Vagina (tissue), 2 donors: Measurements from ENCODE around the gene C20orf144. TPM values are rescaled to one million over a fixed set of nuclear protein-coding genes. Genes with fewer than 3 reads are reported as not detected.

Experiments
- DNase-seq, 2 donors: peaks; one replicate each; pipeline ENCODE4 v3.0.0-alpha.2; 2017; ENCODE audit errors: extremely low spot score in 2 of 2
- H3K27ac ChIP-seq: fragments of 200-600 bp; sonication (generic); one replicate; pipeline ENCODE4 v1.5.1; 2019
- H3K27me3 ChIP-seq: fragments of 200-600 bp; sonication (generic); one replicate; pipeline ENCODE4 v1.5.1; 2019
- H3K36me3 ChIP-seq, 2 donors: fragments of 200-600 bp; sonication (generic); one replicate each; pipeline ENCODE4 v1.5.1; 2017 to 2019
- H3K4me1 ChIP-seq: fragments of 200-600 bp; sonication (generic); one replicate; pipeline ENCODE4 v1.5.1; 2019
- H3K4me3 ChIP-seq, 2 donors: fragments of 200-600 bp; sonication (generic); 1 replicate in 1 of 2; 2 replicates in 1 of 2; pipeline ENCODE4 v1.5.1; 2016 to 2019
- H3K9me3 ChIP-seq: fragments of 200-600 bp; sonication (generic); one replicate; pipeline ENCODE4 v1.5.1; 2019
- CTCF ChIP-seq, 3 experiments: fragments of 450-650 bp in 2 of 3; fragments of 200-600 bp in 1 of 3; sonication (generic) in 1 of 3; IDR thresholded peaks; one replicate each; pipeline ENCODE4 v1.5.1; 2017 to 2019; ENCODE audit warnings: antibody characterized with exemption in 3 of 3, mild to moderate bottlenecking in 2 of 3, moderate library complexity in 2 of 3
- POLR2A ChIP-seq, 2 donors: fragments of 450-650 bp; IDR thresholded peaks; one replicate each; pipeline ENCODE4 v1.6.1; 2017; ENCODE audit warnings: antibody characterized with exemption in 2 of 2, mild to moderate bottlenecking in 2 of 2, moderate library complexity in 2 of 2
- POLR2AphosphoS5 ChIP-seq, 2 donors: sonication (generic); formaldehyde crosslinking; IDR thresholded peaks; one replicate each; pipeline ENCODE4 v1.9.0; 2017; ENCODE audit warnings: antibody characterized with exemption in 2 of 2, mild to moderate bottlenecking in 2 of 2, low read depth in 1 of 2; ENCODE audit not compliant: insufficient read depth in 1 of 2
- intact Hi-C: fragments of 100-400 bp; cut with DNase I; formaldehyde crosslinking; loops from one replicate; pipeline ENCODE4 v1.15.1; 2023
- total RNA-seq: library from RNA; depleted of rRNA; stranded (reverse); fragments of >200 nt; gene quantifications from one replicate; pipeline ENCODE4 v1.2.3, GENCODE V29; 2016

The C20orf144 gene
- total RNA-seq, 1 donor from 2014 or later, result not detected

GRCh38 chr20:33686100-33686983 lies 24.2 kb downstream of the C20orf144 start, which contains the start of gene E2F1:
Gene E2F1 (minus strand): TSS chr20:33686385. CDS start chr20:33686264, 121 bp downstream.
- Histone ChIP-seq H3K4me3 (peak within 1 kb of the TSS; percentile 35 to 59), H3K36me3 (no peaks in the 10 kb centered on the region), H3K27ac (peak within 1 kb of the TSS; percentile 68), H3K27me3 (no peaks in the 10 kb centered on the region), H3K4me1 (peaks cover 19% of the 10 kb centered on the region), H3K9me3 (no peaks in the 10 kb centered on the region)
- intact Hi-C loops, result no loop called here
- DNase-seq, result no peak
- TF ChIP-seq CTCF (IDR thresholded peaks at IDR 0.05) (peak; percentile 26 to 41 (median 34)), POLR2A (IDR thresholded peaks at IDR 0.05) (no peak), POLR2AphosphoS5 (IDR thresholded peaks at IDR 0.05; ENCODE audit: insufficient read depth in 1 of 2, low read depth in 1 of 2) (peak in 1 of 2 donors; percentile 42)

GRCh38 chr20:33686984-33687366 lies 24.8 kb downstream of the C20orf144 start:
- peak overlapping the region; percentile 35 to 59 for H3K4me3 ChIP-seq
- intact Hi-C loops, result no loop called here
- no peaks in the 10 kb centered on the region for H3K9me3 ChIP-seq
- no peak for DNase-seq
- no peak for TF ChIP-seq CTCF (IDR thresholded peaks at IDR 0.05)
- TF ChIP-seq POLR2A (IDR thresholded peaks at IDR 0.05), result no peak
- TF ChIP-seq POLR2AphosphoS5 (IDR thresholded peaks at IDR 0.05; ENCODE audit: insufficient read depth in 1 of 2, low read depth in 1 of 2), result no peak
- no peaks in the 10 kb centered on the region for H3K27me3 ChIP-seq
- H3K27ac ChIP-seq, result peak overlapping the region; percentile 68
- H3K4me1 ChIP-seq, result peaks cover 19% of the 10 kb centered on the region
- H3K36me3 ChIP-seq, result no peaks in the 10 kb centered on the region

GRCh38 chr20:33687370-33687915 lies 25.3 kb downstream of the C20orf144 start:
- TF ChIP-seq CTCF (IDR thresholded peaks at IDR 0.05), result no peak
- TF ChIP-seq POLR2AphosphoS5 (IDR thresholded peaks at IDR 0.05; ENCODE audit: insufficient read depth in 1 of 2, low read depth in 1 of 2), result no peak
- TF ChIP-seq POLR2A (IDR thresholded peaks at IDR 0.05), result no peak
- Histone ChIP-seq H3K27ac (no peak overlapping the region), H3K9me3 (no peaks in the 10 kb centered on the region), H3K4me1 (peaks cover 19% of the 10 kb centered on the region), H3K4me3 (no peak overlapping the region), H3K27me3 (no peaks in the 10 kb centered on the region), H3K36me3 (no peaks in the 10 kb centered on the region)
- DNase-seq, result no peak
- intact Hi-C loops, result no loop called here

- no peak overlapping the region for H3K27ac ChIP-seq
- H3K27me3 ChIP-seq, result no peaks in the 10 kb centered on the region
- H3K4me1 ChIP-seq, result peaks cover 19% of the 10 kb centered on the region
- no peaks in the 10 kb centered on the region for H3K36me3 ChIP-seq
- DNase-seq, result no peak
- no peaks in the 10 kb centered on the region for H3K9me3 ChIP-seq
- no peak overlapping the region for H3K4me3 ChIP-seq
- intact Hi-C loops, result no loop called here
- TF ChIP-seq POLR2A (IDR thresholded peaks at IDR 0.05), result no peak
- TF ChIP-seq CTCF (IDR thresholded peaks at IDR 0.05), result no peak
- TF ChIP-seq POLR2AphosphoS5 (IDR thresholded peaks at IDR 0.05; ENCODE audit: insufficient read depth in 1 of 2, low read depth in 1 of 2), result no peak
Observed at GRCh38 chr20:33687993-33688937, 26.1 kb downstream of the C20orf144 start.
